ENCODE data around the gene ARHGAP32.

ARHGAP32 gene

DNA sequence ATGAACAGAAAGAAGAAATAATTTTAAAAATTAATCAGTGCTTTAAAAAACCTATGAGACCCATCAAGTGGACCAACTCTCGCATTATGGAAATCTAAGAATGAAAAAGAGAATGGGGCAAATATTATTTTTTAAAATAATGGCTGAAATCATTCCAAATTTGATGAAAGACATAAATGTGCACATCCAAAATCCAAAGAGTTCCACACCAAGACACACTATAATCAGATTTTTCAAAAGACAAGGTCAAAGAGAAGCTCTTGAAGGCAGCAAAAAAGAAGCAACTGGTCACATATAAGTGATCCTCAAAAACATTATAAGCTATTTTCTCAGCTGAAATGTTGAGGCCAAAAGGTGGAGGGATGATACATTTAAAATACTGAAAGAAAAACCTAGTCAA is 85.3 kb downstream of the ARHGAP32 start:
- no peak for DNase-seq

DNA sequence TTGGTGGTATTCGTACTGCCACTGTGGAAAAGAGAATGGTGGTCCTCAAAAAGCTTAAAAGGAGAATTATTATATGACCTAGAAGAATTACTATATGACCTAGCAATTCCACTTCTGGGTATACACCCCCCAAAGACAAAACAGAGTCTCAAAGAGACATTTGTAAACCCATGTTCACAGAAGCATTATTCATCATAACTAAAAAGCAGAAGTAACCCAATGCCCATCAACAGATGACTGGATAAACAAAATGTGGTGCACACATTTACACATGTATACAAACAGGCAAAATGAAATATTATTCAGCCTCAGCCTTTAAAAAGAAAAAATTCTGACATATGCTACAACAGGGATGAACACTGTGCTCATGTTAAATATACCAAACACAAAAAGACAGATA is 89.4 kb downstream of the ARHGAP32 start:
- DNase-seq: no peak

DNA sequence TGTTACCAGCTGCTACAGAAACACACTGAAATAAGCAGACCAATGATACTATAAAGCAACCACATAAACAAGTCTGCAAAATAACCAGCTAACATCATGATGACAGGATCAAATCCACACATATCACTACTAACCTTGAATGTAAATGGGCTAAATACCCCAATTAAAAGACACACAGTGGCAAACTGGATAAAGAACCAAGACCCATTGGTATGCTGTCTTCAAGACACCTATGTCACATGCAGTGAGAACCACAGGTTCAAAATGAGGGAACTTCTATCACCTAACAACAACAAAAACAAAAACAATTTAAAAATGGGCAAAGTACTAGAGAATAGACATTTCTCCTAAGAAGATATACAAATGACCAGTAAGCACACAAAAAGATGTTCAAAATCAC is 89.9 kb downstream of the ARHGAP32 start:
- no peak for DNase-seq

DNA sequence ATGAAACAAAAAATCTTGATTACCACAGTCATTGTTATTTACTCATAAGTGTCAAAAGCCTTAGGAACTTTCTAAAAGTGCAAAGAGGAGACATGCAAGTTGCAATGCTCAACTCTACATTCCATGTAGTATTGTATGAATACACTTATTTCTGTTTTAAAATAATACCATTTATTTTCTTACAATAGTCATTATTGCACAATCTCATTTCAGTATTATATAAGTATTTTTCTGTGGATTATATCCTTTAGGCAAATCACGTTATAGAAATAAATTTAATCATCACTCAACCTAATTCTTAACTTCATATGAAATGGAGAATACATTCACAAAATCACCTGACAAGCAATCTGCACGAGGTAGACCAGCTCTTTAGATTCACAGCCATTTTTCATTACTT is 98.8 kb downstream of the ARHGAP32 start:
- DNase-seq: no peak

DNA sequence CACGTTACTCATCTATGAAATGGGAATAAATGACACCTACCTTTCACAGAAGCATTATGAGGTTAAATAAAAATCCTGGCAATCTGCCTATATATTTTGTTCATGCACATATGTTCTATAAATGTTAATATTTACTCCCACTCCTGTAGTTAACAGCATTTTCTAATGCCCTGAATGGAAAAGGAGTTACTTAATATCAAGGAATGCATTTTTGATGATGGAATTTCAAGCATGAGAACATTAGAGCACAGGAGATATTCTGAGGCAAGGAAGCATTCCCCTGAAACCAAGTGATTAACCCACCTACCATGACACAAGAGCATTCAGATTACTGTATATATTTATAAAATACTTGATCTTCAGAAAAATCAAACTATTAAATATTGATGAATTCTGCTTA is 102.1 kb downstream of the ARHGAP32 start:
- no peak for DNase-seq

DNA sequence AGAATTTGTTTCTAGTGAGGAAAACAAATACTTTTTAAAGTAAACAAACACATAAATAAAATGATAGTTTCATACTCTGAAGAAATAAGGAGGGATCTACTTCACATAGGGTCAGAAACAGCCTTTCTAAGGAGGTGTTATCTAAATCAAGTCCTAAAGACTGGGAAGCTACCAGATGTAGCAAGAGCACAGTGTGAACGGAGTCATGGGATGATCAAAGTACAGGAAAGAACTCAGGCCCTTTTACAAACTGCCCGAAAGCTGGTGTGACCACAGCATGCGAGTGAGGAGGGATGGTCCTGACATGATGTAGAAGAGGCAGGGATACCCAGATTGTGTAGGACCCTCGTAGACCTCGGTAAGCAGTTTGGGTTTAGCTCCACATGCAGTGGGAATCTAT is 102.8 kb downstream of the ARHGAP32 start:
- no peak for DNase-seq

DNA sequence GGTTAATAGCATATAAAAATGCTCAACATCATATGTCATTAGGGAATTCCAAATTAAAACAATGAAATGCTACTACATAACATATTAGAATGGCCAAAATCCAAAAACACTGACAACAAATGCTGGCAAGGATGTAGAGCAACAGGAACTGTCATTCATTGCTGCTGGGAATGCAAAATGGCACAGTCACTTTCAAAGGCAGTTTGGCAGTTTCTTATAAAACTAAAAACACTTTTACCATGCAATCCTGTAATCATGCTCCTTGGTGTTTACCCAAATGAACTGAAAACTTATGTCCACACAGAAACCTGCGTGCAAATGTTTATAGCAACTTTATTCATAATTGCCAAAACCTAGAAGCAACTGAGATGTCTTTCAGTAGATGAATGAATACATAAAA is 105.1 kb downstream of the ARHGAP32 start:
- no peak for DNase-seq

DNA sequence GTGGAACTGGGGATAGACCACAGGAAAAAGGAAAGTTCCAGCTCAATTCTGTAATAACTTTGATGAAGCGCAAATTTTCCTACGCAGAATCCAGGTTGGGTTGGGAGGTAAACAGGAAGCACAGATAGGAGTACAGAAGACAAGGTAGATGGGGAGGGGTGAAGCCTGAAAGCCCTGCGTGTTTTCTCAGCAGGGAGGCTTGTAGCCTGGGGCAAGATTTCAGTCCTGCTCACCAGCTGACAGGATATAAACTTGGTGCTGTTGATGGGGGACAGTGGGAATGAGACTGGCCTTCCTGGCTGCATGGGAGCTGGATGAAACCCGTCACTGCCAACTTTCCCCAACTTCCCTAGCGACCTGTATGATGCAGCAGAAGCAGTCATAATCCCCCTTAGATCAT is 114.9 kb downstream of the ARHGAP32 start:
- DNase-seq: no peak

DNA sequence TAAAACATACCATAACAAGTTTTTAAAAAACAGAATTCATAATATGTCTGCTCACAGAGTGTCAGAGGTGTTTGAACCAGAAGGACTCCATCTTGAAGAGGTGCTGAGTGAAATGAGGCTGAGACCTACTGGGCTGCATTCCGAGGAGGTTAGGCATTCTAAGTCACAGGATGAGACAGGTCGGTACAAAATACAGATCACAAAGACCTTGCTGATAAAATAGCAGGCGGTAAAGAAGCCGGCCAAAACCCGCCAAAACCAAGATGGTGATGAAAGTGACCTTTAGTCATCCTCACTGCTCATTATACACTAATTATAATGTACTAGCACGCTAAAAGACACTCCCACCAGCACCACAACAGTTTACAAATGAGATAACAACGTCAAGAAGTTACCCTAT is 116.4 kb downstream of the ARHGAP32 start:
- no peak for DNase-seq

DNA sequence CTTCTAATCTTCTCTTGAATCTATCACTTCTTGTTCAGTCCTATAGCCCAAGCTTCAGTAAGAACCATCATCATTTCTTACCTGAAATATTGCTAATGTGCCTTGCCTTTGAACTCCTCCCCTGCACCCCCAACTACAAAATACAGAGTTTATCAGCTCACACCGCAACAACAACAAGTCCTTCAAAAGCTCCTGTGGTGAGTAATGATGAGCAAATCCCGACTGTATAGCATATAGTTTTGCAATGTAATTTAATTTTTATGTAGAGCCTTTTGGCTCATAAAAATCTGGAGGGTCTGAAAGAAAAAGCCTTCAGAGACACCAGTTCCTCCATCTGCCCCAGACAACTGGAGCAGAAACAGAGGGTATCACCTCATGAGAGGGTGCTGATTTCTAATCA is 124.7 kb downstream of the ARHGAP32 start:
- DNase-seq: no peak

DNA sequence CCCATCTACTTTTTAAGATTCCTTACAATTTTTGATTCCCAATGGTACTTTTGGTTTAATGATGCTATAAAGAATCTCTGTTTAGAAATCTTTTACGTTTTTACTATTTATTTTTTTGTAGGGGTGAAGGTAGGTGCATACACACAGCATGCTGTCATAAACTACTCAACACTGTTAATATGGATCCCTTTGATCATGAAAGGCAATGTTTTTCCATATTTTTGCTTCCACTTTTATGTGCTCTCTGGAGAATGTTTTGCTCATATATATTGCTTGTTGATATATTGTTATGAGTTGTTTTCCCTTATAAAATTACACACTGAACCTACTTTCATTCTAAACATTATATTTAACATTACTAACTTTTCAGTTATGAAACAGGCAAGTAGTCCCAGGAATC is 125.9 kb downstream of the ARHGAP32 start:
- DNase-seq: no peak

DNA sequence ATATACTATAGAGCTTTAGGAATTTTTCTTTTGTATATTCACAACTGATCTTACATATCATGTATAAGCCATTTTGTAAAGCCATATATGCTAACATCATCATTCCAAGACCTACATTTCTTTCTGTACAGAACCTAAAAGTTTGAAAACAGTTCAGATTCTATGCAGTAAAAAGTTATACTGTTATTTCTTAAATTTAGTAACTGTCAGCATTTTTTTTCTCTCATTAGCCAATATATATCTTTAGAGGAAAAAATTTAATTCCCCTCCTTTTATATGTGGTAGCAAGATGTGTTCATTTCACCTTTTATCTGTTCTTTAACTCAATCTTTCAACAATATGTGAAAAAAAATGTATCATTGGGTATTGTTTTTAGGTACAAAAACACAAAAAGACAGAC is 129.0 kb downstream of the ARHGAP32 start:
- no peak for DNase-seq

DNA sequence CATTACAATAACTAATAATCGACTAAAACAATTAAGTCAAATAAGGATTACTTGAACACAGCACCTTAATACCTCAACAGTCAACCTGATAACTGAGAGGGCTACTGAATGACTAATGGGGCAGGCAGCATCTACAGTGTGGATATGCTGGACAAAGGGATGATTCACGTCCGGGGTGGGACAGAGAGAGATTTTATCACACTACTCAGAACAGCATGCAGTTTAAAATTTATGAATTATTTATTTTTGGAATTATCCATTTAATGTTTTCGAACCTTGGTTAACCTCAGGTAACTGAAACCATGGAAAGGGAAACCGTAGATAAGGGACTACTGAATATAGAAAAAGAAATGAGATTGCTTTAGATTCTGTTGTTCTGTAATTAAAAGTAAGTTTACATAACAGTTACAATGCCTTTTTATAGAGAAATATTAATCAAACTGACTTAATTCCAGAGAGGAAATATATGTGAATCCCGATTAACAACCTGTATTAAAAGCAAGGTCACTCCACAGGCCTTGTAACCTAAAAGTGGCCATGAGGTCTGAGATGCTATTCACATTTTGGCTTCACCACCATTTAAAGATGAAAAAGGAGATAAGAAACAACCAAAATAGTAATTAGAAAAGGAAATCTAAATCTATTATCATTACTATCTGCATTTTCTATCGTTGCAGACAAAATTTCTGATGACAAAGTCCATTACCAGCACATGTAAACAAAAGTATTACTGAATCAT is 130.5 kb downstream of the ARHGAP32 start:
- DNase-seq: no peak

DNA sequence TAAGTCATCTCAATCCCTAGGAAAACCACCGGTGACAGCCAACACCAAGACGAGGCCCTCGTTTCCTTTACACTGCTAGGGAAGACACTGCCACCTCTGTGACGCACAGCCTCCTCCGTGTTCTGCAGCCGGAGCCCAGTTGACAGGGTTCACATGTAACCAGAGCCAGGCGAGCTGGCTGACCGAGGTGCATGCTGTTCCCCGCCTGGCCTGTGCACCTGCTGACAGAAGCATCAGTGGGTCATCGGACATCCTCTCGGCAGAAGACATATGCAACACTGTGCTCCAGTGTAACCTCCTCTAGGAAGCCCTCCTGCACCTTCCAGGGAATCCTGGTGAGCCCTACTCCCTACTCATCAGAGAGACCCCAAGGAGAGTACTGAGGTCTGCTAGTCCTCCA is 135.2 kb downstream of the ARHGAP32 start:
- no peak for DNase-seq

DNA sequence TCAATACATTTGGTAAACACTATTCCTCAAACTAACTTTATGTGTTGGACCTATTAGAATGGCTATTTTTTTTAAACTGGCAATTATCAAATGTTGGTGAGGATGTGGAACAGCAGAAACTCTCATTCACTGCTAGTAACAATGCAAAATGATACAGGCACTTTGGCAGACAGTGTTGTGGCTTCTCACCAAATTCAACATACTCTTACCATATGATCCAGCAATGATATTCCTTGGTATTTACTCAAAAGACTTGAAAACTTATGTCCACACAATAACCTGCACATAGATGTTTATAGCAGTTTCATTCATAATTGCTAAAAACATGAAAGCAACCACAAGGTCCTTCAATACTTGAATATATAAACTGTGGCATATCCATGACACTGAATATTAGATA is 136.9 kb downstream of the ARHGAP32 start:
- no peak for DNase-seq

DNA sequence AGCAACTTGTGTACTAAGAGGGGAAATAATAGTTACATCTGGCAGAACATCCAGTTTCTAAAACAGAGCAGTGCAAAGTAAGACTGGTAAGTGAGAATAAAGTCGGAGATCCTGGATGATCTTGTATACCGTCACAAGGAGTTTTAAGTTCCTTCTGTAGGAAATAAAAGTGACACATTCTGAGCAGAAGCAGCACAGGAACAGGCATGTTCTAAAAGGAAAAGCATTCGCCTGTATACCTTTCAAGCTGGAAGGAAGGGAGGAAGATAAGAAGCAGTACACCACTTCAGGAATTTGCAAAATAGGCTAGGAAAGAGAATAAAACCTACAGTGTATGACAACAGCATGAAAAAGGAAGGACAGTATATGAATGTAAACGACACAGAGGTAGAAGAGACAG is 143.2 kb downstream of the ARHGAP32 start:
- DNase-seq: no peak

DNA sequence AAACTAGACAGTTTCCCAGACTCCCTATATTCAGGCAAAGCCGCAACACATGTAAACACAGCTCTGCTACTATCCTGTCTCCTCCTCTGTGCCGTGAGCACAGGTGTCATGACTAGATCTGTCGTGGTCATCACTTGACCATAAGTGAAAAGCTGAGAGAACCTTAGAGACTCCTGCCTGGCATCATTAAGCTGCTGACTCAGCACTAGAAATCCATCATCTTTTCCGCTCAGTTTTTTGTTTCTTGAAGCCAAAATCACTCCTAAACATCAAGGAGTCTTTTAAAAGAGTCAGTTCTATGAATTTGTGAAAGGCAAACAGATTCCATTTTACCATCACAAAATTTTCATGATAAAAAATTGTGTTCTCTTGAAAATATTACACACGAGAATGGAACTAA is 147.0 kb downstream of the ARHGAP32 start:
- DNase-seq: no peak

DNA sequence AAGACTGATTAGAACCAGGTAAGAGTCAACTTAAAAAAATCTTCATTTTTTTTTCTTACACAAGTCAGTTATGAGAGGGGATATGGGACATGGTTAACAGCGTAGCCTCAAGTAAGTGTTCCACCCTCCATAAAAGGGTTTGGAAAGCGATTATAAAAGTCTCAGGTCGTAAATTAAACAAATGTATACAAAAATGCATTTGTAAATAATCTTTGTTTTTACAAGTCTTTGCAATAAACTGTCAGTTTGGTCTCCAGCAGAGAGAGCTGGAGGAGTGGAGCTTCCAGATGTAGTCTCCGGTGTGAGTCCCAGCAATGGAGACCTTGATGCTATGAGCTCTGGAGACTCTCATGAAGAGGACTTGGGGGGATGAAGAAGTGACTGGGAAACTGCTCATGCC is 149.6 kb downstream of the ARHGAP32 start:
- DNase-seq: no peak

DNA sequence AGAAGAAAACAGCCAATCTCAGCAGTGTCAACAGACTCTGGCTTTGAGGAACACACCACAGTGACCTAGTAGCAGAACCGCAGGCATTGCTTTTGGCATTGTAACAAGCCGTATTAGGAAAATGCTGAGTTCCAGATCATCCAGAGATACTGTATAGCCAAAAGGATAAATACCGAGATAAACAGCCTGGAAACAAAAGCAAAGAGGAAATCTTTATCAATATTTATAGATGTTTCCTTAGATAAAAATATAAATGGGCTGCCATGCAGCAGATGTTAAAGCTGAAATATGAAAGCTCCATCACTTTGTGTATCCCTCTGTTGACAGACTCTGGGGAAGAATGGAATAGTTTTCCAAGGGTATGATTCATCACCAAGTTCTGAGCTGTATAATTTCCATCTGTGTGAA is 150.5 kb downstream of the ARHGAP32 start:
- DNase-seq: no peak

DNA sequence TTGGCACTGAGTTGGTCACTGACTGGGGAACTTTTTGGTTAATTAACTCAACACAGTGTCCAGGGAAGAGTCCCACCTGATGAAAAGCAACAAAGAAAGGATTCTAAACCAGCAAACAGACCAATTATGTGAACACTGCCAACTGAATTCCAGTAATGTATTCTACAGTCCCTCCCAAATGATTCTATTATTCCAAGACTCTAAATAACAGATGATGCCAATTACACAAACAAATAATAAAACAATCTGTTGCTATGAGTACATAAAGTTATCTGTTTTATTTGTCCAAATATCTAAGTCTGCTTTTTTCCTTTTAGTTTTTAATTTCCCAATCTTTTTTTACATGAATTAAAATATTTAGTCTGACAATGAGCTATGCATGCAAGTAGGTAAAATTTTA is 151.2 kb downstream of the ARHGAP32 start:
- no peak for DNase-seq

DNA sequence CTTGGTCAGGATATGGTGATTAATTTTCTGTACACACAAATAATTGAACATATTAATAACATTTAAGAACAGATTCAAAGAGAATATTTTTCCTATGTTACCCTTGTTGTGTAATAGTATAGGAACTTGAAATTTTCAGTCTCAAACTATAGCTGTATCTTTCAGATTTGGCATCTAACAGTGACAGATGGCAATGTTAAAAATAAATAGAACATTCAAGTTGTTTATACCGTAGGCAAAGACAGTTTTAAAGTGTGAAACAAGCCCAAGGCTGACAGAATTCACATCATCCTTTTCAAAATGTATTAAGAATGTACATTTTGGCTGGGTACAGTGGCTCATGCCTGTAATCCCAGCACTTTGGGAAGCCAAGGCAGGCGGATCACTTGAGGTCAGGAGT is 156.9 kb downstream of the ARHGAP32 start:
- no peak for DNase-seq

DNA sequence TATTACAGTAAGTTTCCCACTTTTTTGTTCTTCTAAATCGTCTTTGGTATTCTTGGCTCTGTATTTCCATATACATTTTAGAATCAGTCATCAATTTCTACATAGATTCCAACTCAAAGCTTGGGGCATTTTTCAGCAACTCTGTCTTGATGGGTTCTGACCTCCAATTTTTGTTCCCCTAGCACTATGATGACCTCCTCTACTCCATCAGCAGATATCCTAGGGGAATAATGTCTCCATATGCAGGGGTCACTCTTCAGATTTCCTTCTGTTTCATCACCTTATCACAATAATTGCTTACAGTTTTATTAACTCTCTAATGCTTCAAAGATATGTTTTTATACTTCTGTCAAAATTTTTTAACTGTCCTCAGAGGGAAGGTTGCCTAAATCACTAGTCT is 158.1 kb downstream of the ARHGAP32 start:
- no peak for DNase-seq

DNA sequence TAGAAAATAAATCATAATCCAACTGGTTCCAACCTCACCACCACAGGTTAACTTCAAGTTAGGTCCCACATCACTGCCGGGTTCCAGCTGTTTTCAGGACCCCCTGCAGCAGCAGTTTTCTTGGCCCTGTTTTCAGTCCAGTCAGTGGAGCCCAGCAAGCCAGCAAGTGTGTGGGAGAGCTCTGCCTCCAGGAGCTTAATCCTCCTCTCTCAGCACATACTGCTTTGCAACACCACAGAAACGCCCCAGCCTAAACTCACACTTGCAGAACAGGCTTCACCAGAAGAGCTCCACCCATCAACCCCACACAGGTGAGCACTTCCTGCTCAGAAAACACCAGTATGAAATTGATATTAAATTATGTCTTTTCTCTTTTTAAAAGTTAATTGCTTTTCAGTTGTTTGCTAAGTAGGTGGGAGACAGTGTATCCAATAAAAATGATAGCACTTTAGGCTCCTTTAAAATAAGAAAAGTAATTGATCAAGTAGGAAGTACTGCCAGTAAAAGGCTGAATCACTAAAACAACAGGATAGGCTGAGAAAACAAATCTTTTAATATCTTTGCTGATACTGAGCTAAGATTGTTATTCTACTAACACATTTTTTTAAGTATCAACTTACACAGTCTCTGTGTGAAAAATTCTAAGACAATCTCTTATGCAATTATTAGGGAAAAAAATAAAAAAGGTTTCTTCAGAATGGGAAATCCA is 168.0 kb downstream of the ARHGAP32 start:
- DNase-seq: no peak

DNA sequence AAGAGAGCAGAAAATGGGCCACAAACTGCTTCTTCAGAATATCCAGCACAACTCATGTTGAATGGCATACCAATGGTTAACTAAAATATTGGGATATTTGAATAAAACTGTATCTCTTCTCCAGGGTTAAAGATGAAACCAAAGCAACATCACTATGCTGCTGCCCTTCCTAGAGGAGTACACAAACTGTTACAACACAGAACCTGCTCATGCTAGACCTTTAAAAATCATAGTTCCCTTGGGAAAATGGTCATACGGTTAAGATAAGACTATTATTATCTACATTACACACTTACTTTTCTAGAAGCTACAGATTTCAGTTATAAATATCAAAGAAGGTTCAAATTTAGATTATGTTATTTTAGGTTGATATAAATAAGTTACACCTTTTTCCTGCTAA is 170.8 kb downstream of the ARHGAP32 start:
- DNase-seq: no peak

DNA sequence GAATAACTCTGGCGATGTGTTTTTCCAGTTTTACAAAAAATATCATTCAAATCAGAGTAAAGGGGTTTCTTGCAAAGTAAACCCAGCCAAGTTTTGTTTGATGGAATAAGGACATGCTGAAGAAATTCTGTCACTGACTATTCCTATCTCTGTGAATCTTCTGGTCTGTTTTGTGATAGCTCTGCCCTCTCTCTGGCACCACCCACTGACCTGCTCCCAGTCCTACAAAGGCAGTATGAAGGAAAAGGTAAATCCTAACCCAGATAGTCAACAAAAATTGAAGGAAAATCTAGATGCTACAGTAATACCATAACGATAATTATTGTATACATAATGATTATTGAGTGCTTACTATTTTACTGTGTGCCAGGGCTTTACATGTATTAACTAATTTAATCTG is 173.1 kb downstream of the ARHGAP32 start:
- no peak for DNase-seq
